Heart left ventricle (tissue), 13 donors: ENCODE measurements around the gene SEMA4D.

Source experiments
- POLR2A ChIP-seq, 2 donors: fragments of 450-650 bp; IDR thresholded peaks; one replicate each; pipeline ENCODE4 v1.6.1; 2017; ENCODE audit warnings: antibody characterized with exemption in 2 of 2, mild to moderate bottlenecking in 2 of 2, moderate library complexity in 2 of 2
- TF ChIP-seq, protein P1 (sequence below), 12 donors: fragments of 200-600 bp; sonication (generic) in 4 of 12; IDR thresholded peaks; one replicate each; pipeline versions ENCODE4 v1.5.0 to v1.8.0; 2018 to 2022; ENCODE audit warnings: antibody characterized with exemption in 12 of 12, mild to moderate bottlenecking in 5 of 12
- donor health status: ischemic (EF 13 %, LVEDD 7.1; RV severe dilation, severe dysfunction).
- donor health status: DM: no; HTN: yes; CAD: no.
- donor health status: DM: no; HTN: no; CAD: no.
- donor health status: ischemic (EF 25% LVEDD 6.9; RV normal size, moderate dysfunction).
- donor health status: ischemic (EF 25% LVEDD 5.7; RV mildly dilated, moderate dysfunction).
- donor health status: ischemic (EF 35%, LVEDD 5.7; RV mildly dilated, moderate dysfunction).
- donor health status: nonischemic (EF 11% LVEDD 7.7; RV severe dilation, severe dysfunction).
- donor health status: DM: yes; HTN: yes; CAD: no.
- donor health status: PGD.
- donor health status: ischemic (EF 29% LVEDD 5.4; RV normal size, mild dysfunction).
- donor health status: nonischemic (EF 23%, LVEDD 6.1; RV moderate dilation, normal function).

DNA sequence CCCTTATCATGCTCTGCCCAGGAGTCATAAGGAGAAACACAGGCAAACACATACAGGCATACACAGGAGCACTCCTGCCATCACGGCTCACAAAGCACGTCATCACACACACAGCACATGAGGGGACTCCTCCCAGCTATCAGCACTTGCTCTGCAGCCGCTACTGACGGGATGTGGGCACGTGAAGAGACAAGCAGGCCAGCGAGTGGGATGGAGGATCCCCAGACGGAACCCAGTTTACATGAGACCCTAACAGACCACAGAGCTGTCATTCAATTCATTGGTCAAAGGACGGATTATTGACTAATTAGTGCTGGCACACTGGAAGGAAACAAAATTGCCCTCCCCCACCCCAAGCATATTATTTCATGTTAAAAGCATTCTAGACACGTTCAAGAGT, 53.6 kb downstream of the SEMA4D start:
- TF ChIP-seq, protein P1, sequence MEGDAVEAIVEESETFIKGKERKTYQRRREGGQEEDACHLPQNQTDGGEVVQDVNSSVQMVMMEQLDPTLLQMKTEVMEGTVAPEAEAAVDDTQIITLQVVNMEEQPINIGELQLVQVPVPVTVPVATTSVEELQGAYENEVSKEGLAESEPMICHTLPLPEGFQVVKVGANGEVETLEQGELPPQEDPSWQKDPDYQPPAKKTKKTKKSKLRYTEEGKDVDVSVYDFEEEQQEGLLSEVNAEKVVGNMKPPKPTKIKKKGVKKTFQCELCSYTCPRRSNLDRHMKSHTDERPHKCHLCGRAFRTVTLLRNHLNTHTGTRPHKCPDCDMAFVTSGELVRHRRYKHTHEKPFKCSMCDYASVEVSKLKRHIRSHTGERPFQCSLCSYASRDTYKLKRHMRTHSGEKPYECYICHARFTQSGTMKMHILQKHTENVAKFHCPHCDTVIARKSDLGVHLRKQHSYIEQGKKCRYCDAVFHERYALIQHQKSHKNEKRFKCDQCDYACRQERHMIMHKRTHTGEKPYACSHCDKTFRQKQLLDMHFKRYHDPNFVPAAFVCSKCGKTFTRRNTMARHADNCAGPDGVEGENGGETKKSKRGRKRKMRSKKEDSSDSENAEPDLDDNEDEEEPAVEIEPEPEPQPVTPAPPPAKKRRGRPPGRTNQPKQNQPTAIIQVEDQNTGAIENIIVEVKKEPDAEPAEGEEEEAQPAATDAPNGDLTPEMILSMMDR (IDR thresholded peaks at IDR 0.05): no peak
- no peak for TF ChIP-seq POLR2A (IDR thresholded peaks at IDR 0.05)
